Measurements from ENCODE around the gene P2RX3.

- TF ChIP-seq CTCF (IDR thresholded peaks at IDR 0.05 in 4 of 5, conservative IDR thresholded peaks at IDR 0.05 in 1 of 5) (no peak), POLR2A (IDR thresholded peaks at IDR 0.05) (no peak)
Measured at GRCh38 chr11:57368106-57368844, 30.1 kb downstream of the P2RX3 start.

All from gastrocnemius medialis (tissue), 4 donors.